ENCODE measurements around the gene CRYGB.
"Not testable (repeated sequence)": the region's sequence is repeated elsewhere in the genome, so short reads cannot be mapped to it uniquely, and the experiment has no call there.

CRYGB gene

GRCh38 chr2:208150094-208150493 is 4.1 kb upstream of the CRYGB start:
- DNase-seq (ENCODE audit: low read depth in 2 of 2), result no peak

DNA sequence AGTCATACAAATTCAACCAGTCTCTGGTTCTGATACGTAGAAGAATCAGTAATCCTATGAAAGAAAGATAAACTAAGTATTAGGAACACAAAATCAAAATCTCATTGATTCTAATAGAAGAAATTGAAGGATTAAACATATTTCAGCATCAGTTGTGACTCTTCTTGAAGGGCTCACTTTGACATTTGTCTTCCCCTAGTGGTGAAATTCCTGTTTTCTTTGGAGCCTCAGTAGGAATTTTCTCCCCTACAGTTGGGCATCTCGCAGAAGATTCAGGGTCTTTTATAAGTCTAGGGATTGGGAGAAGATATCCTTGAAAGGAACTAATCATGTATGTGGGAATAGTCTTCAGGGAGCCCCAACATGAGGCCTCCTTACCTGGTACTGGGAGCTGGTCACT is 2.8 kb upstream of the CRYGB start:
- no peak for DNase-seq (ENCODE audit: low read depth in 2 of 2)

GRCh38 chr2:208147759-208148158 is 1.8 kb upstream of the CRYGB start:
- no peak for DNase-seq (ENCODE audit: low read depth in 2 of 2)

GRCh38 chr2:208147008-208147407 is 1.1 kb upstream of the CRYGB start:
- DNase-seq (ENCODE audit: low read depth in 2 of 2), result no peak

DNA sequence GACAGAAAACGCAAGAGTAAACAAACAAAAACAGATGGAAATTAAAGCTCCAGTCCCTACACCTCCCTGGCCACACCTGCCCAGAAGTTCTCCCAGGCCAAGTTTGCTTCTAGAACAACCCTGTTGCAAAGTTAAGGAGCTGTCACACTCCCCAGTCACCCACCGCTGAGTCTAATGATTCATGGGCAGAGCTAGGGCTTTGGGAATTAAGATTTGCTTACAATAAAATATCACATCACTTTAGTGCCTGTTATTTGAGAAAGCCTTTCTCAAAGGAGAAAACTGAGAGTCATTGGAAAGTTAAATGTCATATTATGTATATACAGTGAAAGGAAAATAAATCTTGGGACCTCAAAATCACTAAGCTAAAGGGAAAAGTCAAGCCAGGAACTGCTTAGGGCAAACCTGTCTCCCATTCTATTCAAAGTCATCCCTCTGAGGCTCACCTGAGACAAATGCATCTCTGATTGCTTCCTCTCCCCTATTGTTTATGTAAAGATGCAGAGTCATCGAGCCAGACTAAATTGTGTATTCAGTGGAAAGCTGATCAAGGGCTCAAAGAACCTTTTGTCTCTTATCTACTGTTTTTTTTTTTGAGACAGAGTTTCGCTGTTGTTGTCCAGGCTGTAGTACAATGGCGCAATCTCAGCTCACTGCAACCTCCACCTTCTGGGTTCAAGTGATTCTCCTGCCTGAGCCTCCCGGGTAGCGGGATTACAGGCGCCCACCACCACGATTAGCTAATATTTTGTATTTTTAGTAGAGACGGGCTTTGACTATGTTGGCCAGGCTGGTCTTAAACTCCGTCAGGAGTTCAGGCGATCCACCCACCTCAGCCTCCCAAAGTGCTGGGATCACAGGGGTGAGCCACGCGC is 2.8 kb downstream of the CRYGB start:
- no peak for DNase-seq (ENCODE audit: low read depth in 2 of 2)

- no peak for DNase-seq (ENCODE audit: low read depth in 2 of 2)
Measured at GRCh38 chr2:208142240-208142924, 3.6 kb downstream of the CRYGB start.

GRCh38 chr2:208139447-208139846 is 6.5 kb downstream of the CRYGB start:
- no peak for DNase-seq (ENCODE audit: low read depth in 2 of 2)

- not testable (repeated sequence) for DNase-seq (ENCODE audit: low read depth in 2 of 2)
Measured at GRCh38 chr2:208138334-208138733, 7.6 kb downstream of the CRYGB start.

- no peak for DNase-seq (ENCODE audit: low read depth in 2 of 2)
Measured at GRCh38 chr2:208136716-208137094, 9.3 kb downstream of the CRYGB start.

- DNase-seq (ENCODE audit: low read depth in 2 of 2), result no peak
Measured at GRCh38 chr2:208135794-208136715, 9.9 kb downstream of the CRYGB start.

- DNase-seq (ENCODE audit: low read depth in 2 of 2), result no peak
Measured at GRCh38 chr2:208134928-208135586, 10.9 kb downstream of the CRYGB start.

DNA sequence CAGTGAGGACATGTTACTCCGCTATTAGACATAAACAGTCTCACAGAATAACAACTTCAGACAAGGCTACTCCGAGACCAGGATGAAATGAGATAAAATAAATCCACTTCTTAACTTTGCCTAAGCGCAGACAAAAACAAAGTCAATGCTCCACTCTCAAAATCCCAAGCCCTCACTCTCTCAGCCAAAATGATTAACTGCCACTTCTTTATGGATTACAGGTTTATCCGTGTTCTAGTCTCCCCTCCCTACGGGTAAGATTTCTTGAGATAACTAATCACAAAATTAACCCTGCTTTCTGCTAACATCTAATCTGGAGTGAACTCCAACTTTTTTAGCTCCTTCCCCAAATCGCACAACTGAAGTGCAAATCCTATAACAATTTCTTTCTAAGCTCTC is 15.2 kb downstream of the CRYGB start:
- no peak for DNase-seq (ENCODE audit: low read depth in 2 of 2)

GRCh38 chr2:208129744-208130711 is 15.9 kb downstream of the CRYGB start, which contains the start of gene CRYGC:
CRYGC (minus strand) TSS chr2:208129828; CDS start chr2:208129792, 36 bp downstream.
- no peak for DNase-seq (ENCODE audit: low read depth in 2 of 2)

- DNase-seq (ENCODE audit: low read depth in 2 of 2), result no peak
Measured at GRCh38 chr2:208128136-208128535, 17.8 kb downstream of the CRYGB start.

DNA sequence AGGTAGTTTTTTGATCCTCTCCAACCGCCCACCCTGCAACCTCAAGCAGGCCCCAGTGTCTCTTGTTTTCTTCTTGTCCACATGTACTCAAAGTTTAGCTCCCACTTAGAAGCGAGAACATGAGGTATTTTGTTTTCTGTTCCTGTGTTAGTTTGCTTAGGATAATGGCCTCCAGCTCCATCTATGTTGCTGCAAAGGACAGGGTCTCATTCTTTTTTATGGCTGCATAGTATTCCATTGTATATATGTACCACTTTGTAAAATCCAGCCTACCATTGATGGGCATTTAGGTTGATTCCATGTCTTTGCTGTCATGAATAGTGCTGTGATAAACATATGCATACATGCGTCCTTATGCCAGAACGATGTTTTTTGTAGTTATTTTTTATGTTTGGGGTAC is 18.9 kb downstream of the CRYGB start:
- no peak for DNase-seq (ENCODE audit: low read depth in 2 of 2)

GRCh38 chr2:208125251-208125650 is 20.7 kb downstream of the CRYGB start:
- DNase-seq (ENCODE audit: low read depth in 2 of 2), result no peak

DNA sequence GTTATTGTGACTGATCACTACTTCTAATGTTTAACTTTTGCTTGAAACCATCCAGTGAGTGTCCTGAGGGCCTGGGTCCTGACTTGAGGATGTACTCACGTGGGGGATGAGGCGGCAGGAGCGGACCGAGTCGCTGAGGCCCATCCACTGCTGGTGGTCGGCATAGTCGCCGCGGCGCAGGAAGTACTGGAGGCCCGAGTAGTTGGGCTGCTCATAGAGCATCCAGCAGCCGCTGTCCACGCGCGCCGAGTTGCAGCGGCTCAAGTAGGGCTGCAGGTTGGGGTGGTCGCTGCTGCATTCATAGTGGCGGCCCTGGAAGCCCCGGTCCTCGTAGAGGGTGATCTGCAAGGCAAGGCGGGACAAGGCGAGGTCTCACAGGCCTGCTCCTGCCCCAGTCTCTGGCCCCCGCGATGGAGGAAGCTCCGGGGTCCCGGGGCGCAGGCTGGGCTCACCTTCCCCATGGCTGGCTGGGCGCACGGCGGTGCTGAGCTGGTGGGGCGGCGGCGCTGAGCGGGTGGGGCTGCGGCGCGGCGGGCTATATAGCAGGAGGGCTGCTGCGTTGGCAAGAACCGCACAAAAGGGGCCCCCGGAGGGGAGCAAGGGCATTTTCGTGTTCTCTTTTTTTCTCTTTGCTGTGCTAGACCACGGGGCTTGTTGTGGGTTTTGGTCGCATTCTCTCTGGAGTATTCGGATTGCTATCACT is 21.8 kb downstream of the CRYGB start, which contains the start of gene CRYGD:
CRYGD (minus strand) TSS at position 512 of the 703 bp plus-strand sequence; CDS start at position 461, 51 bp downstream.
- not testable (repeated sequence) for DNase-seq (ENCODE audit: low read depth in 2 of 2)

GRCh38 chr2:208122248-208122647 is 23.7 kb downstream of the CRYGB start:
- DNase-seq (ENCODE audit: low read depth in 2 of 2), result no peak

GRCh38 chr2:208118918-208119317 is 27.0 kb downstream of the CRYGB start:
- no peak for DNase-seq (ENCODE audit: low read depth in 2 of 2)
